ENCODE results near the gene HSPB1.

- TF ChIP-seq CTCF (IDR thresholded peaks at IDR 0.05), result no peak
- no peak for TF ChIP-seq POLR2A (IDR thresholded peaks at IDR 0.05)
Observed at GRCh38 chr7:76333511-76334101, 31.1 kb downstream of the HSPB1 start.
